Femur (tissue), 1 donor: ENCODE results near the gene SYT14.
"Not testable (repeated sequence)": the region's sequence is repeated elsewhere in the genome, so short reads cannot be mapped to it uniquely, and the experiment has no call there.

ENCODE experiments used
- DNase-seq: peaks from one replicate; pipeline ENCODE4 v3.0.0-alpha.2; 2017

The SYT14 gene

DNA sequence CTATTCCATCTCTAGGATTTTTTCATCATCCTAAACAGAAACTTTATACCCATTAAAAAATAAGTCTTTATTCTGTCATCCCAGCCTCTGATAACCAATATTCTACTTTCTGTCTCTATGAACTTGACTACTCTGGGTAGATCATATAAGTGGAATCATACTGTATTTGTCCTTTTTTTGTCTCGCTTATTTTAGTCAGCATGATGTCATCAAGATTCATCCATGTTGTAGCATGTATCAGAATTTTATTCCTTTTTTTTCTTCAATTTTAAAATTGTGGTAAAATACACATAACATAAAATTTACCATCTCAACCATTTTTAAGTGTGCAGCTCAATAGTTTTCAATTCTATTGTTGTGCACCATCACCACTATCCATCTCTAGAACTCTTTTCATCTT lies 90.0 kb downstream of the SYT14 start:
- no peak for DNase-seq

DNA sequence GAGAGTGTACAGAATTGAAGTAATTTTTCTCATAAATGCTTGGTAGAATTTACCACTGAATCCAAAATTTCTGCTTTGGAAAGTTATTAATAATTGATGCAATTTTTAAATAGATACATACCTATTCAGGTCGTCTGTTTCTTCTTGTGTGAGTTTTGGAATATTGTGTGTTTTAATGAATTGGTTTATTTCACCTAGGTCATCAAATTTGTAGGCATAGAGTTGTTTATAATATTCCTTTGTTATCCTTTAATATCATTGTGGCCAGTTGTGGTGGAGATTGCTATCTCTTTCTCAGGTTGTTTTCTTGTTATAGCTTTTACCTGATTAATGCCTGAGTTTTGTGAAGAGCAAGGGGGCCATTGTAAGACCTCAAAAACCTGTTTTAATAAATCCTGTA lies 93.5 kb downstream of the SYT14 start:
- DNase-seq, result no peak

DNA sequence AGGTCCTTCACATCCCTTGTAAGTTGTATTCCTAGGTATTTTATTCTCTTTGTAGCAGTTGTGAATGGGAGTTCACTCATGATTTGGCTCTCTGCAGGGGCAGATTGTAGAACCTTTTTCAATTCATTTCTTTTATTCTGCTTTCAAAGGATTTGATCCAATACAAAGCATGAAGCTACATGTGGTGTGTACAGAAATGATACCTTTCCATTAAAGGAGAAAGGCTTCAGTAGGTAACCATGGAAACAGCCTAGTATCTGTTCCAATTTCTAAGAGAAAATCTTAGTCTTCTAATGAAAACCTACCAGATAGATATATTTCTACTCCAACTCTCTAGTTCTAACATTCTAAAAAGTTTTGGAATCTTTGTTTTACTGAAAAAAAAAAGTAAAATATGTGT lies 105.0 kb downstream of the SYT14 start:
- no peak for DNase-seq

DNA sequence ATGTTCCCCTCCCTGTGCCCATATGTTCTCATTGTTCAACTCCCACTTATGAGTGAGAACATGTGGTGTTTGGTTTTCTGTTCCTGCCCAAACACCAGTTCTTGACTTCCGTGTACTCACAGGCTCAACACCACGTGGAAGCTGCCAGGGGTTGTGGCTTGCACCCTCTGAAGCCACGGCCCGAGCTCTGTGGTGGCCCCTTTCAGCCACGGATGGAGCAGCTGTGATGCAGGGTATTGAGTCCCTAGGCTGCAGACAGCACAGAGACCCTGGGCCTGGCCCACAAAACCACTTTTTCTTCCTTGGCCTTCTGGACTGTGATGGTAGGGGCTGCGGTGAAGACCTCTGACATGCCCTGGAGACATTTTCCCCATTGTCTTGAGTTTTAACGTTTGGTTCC lies 111.6 kb downstream of the SYT14 start:
- no peak for DNase-seq

DNA sequence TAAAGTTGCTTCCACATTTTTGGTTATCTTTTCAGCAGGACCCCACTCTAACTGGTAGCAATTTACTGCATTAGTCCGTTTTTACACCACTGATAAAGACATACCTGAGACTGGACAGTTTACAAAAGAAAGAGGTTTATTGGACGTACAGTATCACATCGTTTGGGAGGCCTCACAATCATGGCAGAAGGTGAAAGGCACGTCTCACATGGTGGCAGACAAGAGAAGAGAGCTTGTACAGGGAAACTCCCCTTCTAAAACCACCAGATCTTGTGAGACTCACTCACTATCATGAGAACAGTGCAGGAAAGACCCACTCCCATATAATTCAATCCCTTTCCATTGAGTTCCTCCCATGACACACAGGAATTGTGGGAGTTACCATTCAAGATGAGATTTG lies 112.5 kb downstream of the SYT14 start:
- not testable (repeated sequence) for DNase-seq

DNA sequence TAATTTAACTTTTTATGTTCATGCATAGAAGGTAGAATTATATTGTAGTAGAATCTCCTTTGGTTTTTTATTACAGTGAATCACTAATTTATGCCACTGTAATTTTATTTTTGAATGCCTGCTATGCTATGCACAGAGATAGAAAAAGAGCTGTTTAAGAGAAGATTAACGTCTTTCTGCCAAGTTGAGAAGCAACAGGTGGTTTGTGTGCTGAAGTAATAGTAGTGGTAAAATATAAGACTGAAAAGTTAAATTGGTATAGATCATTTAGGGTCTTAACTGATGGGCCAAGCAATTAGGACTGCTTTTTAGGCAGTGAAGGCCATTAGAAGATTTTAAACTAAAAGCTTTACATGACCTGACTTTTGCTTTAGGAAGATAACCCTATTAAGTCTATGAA lies 115.1 kb downstream of the SYT14 start:
- no peak for DNase-seq

DNA sequence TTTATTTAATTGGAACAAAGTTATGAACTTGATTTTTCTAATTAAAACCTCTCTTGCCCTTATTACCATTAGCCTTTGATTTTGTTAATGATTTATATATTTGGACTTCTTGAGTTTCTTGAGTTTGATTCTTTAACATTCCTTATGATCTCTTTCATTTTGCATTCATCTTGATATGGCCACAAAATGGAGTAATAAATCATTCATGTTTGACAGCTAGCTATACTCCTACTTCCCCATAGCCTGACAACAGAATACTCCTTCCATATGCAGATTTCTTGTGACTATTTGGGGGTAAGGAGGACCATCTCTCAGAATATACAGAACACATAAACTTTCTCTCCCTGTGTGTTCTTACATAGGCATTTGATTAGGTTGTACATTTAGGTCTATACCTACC lies 119.6 kb downstream of the SYT14 start:
- no peak for DNase-seq

DNA sequence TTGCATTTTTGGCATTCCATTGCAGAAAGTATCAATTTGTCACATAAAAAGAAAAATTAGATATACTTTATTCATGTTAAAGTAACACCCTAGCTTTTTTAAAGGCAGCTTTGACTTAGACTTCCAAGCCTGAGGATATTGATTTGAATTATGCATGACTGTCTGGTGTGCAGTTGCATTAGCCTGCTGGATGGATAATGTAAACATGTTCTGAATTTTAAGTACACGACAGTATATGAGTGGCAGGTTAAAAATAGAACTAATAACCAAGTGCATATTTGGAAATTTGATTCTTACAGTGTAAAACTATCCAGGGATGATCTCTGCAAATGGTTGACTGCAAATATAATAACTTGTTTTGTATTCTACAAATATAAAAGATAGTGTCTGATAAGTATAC lies 124.0 kb downstream of the SYT14 start:
- DNase-seq, result no peak

DNA sequence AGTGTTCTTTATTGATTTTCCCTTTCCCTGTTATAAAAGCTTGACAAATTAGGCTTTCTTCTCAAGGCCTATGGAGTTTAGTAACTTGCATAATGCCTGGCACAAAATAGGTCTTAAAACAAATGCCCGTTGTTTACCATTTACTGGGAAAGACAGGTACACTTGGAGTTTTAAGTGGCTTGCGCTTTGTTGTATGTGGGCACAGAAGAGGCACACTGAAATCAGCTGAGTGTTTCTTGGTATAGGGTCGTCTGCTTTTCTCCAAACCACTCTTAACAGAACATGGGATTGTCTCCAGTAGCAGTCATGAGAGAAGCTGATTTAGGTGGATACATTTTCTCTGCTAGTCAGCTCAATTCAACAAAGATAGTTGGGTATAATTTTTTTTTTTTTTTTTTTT lies 132.5 kb downstream of the SYT14 start:
- no peak for DNase-seq

DNA sequence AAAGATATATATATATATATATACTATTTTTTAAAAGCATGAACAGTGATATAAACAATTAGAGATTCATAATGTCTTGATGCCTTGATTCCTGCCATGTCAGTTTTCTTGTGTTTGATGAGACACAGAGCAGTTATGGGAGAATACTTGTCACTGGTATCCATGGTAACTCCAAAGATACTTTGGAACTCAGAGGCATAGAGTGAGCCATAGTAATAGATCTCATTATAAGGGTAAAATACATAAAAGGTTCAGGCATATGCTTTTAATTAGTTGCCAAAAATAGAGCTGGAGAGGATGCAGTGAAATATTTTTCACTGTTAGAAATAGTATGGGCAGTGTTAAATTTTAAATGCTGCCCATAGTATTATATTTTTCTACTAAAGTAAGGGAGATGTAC lies 134.1 kb downstream of the SYT14 start:
- DNase-seq, result no peak

DNA sequence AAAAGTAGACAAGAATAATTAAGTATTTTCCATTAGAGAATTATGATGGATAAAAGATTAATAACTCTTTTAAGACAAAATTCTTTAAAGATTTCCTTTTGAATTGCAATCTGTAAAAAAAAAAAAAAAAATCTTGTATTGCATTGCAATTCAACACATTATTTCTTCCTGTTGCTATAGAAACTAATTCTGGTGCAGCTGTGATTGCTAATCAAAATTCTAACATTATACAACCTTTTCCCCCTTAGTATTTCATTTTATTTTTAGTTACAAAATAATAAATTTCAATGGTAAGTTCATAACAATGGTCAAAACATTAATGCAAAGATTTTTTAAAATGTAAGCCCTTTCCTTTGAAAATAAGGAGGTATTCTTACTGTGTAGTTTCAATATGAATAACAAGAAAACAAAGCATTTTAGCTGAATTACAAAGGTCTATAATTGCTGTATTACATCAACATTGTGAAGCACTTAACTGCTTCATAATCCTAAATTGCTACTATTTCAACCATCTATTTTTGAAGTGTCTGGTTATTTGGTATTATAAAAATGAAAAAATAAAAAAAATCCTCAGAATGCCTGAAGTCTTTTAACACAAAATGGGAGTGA lies 135.0 kb downstream of the SYT14 start:
- DNase-seq, result no peak

DNA sequence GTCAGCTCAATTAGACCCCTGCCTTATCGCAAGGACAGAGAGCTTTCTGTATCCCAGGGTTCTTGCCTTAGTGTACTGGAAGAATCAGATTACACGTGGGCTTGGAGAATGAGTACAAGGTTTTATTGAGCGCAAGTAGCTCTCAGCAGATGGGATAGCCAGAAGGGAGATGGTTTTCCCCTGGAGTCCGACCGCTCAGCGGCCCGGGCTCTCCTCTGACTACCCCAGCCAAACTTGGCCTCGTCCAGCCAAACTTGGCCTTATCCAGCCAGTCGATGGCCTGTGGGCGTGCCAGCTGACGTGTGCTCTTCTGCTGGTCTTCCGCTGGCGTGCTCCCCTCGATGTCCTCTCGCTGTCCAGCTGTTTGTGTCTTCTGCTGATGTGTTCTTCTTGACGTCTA lies 136.9 kb downstream of the SYT14 start:
- DNase-seq, result no peak

DNA sequence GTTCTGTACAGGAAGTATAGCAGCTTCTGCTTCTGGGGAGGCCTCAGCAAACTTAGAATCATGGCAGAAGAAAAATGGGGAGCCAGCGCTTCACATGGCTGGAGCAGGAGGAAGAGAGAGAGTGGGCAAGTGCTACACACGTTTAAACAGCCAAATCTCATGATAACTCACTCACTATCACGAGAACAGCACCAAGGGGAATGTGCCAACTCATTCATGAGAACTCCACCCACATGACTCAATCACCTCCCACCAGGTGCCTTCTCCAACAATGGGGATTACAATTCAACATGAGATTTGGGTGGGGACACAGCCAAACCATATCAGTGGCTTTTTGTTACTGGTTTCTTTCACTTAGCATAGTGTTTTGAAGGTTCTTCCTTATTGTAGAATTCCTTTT lies 138.6 kb downstream of the SYT14 start:
- DNase-seq, result no peak

DNA sequence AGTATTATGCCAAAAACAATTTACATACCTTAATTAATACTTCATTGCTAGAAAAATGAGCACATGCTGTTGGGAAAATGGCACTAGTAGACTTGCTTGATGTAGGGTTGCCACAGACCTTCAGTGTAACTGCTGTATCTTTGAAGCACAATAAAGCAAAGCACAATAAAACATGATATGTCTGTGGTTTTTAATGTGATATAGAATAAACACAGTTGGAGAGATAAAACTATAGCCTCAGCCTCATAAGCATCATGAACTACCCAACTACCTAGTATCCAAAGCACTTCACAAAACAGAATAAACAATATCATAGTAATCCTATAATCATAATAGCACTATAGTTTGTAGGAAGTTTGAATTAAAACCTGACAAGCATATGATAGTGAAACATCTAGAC lies 143.5 kb downstream of the SYT14 start:
- DNase-seq, result no peak

DNA sequence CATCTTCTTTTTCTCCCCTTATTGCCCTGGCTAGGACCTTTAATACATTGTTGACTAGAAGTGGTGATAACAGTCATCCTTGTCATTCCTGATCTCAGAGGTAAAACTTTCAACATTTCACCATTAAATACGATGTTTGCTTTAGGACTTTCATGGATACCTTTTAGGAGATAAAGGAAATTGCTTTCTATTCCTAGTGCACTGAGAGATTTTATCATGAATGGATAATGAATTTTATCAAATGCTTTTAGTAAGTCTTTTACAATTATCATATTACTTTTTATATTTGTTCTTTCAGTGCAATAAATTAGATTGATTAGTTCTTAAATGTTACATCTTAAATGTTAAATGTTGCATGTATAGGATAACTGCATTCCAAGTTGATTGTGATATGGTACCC lies 147.3 kb downstream of the SYT14 start:
- DNase-seq, result no peak

DNA sequence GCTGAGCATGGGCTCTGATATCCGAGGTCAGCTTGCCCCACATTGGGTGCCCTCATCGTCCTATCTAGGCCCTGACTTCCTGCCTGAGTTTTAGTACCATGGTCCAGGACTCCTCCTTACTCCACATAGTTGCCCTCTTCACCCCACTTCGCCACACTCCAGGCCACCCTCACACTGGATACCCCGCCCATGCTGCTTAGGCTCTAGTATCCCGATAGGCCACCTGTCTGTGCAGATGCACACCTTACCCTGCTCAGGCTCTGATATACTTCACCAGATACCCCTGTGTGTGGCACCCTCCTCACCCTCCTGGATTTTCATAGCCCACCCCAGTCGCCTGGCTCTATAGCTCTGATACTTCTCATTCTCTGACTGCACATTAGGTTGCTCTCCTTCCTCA lies 149.0 kb downstream of the SYT14 start:
- DNase-seq, result no peak

DNA sequence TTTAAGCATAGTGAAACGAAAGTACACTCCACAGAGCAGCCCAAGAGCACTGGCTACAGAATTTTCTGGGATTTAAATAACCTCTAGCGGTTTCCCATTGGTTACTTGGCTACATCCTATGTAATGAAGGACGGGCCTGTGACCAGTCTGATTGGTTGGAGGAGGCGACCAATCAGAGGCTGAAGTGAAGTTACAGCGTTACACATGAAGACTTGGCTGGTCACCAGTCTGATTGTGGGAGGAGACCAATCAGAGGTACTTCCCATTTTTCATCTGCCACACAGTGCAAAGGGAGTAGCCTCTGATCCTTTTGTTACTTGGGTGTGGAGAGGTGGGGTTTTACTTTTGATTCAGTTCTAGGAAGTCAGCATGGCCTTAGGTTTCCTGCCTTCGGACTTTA lies 151.8 kb downstream of the SYT14 start:
- no peak for DNase-seq

DNA sequence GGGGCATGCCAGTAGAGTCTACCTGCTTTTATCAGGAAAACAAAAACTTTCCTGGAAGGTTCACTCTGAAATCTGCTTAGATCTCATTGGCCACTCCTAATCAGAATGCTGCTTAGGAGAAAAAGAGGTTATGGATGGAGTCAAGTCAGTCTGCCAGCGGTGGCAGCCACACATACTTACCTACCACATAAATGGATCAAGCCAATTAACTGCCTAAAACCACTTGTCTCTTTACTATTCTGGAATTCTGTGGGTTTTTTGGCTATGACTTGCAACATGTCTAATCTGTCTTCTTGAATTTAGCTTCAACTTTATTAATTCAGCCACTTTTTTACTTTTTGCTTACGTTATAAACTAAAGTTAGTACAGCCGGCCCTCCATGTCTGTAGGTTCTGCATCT lies 154.3 kb downstream of the SYT14 start:
- DNase-seq, result no peak

DNA sequence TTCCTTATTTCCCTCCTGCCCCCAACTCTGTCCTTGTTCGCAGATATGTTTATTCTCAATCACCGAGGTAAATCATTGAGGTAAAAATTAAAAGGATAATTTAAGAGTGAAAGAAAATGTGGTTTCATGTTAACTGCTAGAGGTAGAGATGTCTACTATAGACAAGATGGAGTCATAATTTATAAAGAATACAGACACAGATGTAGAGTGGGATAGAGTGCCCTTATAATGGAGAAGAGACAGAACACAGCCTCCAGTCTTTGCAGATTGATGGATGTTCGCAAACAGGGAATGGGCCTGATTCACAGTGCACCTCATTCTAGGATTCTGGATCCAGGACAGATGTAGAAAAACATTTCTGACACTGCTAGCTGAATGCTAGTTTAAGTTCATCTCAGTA lies 155.4 kb downstream of the SYT14 start:
- no peak for DNase-seq

DNA sequence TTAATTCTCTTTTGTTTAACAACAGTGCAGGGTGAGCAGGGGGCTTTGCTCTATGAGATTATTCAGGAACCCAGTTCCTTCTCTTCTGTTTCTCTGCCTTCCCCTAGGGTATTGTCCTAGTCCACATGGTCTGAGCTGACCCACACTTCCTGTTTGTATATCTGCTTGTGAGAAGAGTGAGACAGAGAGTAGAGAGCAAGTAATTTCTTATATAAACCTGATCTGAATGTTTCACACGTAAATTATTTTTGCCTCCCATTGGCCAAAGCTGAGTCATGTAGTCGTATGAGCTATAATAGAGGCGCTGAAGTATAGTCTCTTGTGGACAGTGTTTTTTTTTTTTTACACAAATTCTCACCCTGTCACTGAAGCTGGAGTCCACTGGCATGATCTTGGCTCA lies 160.3 kb downstream of the SYT14 start:
- DNase-seq, result no peak

DNA sequence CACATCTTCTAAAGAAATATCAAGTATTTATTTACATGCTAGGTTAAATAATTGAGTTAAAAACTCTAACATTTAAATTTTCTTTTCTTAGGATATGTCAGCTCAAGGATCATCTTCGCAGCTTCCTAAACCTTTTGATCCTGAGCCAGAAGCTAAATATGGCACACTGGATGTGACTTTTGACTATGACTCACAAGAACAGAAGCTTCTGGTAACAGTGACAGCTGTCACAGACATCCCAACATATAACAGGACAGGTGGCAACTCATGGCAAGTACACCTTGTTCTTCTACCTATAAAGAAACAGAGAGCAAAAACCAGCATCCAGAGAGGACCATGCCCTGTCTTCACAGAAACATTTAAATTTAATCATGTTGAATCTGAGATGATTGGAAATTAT lies 161.9 kb downstream of the SYT14 start:
- DNase-seq, result no peak

DNA sequence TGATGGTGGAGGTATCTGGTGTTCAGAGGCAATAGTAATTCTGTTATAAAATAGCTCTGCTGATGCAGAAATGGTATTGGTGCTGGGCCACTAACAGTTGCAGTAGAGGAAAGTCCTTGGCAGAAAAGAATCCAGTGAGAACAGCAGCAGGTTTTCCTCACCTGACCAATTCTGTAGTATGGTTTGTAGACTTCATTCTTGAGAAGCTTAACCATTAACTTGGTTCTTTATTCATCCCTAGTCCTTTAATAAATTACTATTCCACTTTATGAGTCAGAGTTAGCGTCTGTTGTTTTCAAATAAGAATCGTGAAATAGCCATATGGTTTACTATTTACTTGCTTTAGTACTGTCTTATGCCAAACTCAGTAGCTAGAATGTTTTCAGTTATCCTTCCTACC lies 166.1 kb downstream of the SYT14 start:
- no peak for DNase-seq

DNA sequence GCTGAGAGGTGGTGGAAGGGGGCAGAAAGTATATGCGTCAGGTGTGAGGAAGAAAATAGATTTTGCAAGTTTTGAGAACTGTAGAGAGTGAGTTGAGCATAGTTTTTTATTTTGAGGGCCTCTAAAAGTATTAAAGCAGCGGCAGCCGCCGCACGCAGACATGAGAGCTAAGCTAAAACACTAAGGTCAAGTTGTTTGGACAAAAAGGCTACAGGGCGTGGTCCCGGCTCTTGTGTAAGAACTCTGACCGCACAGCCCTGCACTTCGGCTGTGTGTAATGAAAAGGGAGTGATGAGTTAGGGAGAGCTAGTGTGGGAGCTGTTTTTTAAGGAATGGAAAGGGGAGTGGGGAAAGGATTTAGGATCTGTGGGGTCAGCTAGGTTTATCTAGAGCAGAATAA lies 174.9 kb downstream of the SYT14 start:
- DNase-seq, result not testable (repeated sequence)

DNA sequence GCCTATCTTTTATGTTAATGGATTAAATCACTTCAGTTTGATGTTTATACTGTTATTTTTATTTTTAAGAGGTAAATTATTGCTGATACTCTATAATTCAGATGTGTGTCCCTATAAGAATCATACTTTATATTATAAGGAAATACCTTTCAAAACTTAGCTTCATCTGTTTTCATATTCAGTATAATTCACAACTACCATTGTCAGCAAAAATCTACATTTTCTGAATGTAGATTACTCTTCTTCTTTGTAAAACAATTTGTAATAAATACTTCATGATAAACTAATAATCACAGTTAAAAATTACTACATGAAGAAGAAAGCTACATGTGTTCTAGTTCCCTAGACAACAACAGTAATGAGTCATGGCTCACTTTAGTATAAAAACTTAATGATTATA lies 179.2 kb downstream of the SYT14 start:
- no peak for DNase-seq

DNA sequence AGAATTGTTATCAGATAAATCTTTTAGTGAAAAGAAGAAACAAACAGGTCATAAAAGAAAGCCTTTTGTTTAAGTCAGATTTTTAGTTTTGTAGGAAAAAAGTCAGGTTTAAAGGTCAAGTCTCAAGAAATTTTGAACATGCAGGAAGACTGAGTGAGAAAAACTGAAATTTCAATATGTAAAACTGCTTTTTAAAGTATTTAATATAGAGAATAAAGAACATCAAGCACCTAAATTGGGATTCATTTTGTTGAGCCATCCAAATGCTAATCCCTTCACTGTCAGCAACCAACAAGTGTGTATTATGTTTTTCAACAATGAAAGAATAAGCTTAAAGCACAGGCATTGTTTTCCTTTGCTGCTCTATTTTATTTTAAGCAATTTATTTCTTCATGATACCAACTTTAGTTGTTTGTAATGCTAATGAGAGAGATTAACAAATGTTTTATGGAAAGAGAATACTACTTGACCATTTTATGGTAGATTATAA lies 179.7 kb downstream of the SYT14 start:
- no peak for DNase-seq

DNA sequence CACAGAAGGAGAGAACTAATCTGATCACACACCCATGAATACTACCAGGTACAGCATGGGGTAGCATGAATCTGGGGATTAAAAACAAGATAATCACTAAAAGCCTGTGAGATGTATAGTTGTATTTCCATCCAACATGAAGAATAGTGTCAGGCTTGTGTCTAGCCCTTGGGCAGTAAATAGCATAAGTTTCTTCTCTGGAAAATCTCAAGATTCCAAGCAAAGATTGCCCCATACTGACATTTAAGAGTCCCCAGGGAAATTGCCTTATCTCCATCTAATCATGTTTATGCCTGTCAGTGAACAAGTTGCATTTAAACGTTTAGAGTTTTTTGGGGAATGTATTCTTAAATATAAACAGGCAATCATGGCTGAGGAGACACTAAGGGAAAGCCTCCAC lies 185.4 kb downstream of the SYT14 start:
- no peak for DNase-seq
